Measurements from ENCODE around the gene PI4KB.

Gene PI4KB

GRCh38 chr1:151292207-151293030, 34.8 kb downstream of the PI4KB start:
- no peak overlapping the region for H3K27ac ChIP-seq
- TF ChIP-seq, protein P1, sequence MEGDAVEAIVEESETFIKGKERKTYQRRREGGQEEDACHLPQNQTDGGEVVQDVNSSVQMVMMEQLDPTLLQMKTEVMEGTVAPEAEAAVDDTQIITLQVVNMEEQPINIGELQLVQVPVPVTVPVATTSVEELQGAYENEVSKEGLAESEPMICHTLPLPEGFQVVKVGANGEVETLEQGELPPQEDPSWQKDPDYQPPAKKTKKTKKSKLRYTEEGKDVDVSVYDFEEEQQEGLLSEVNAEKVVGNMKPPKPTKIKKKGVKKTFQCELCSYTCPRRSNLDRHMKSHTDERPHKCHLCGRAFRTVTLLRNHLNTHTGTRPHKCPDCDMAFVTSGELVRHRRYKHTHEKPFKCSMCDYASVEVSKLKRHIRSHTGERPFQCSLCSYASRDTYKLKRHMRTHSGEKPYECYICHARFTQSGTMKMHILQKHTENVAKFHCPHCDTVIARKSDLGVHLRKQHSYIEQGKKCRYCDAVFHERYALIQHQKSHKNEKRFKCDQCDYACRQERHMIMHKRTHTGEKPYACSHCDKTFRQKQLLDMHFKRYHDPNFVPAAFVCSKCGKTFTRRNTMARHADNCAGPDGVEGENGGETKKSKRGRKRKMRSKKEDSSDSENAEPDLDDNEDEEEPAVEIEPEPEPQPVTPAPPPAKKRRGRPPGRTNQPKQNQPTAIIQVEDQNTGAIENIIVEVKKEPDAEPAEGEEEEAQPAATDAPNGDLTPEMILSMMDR (conservative IDR thresholded peaks at IDR 0.05): no peak

GRCh38 chr1:151290709-151291303, 36.4 kb downstream of the PI4KB start:
- no peak overlapping the region for H3K27ac ChIP-seq
- TF ChIP-seq, protein P1 (conservative IDR thresholded peaks at IDR 0.05): no peak

DNA sequence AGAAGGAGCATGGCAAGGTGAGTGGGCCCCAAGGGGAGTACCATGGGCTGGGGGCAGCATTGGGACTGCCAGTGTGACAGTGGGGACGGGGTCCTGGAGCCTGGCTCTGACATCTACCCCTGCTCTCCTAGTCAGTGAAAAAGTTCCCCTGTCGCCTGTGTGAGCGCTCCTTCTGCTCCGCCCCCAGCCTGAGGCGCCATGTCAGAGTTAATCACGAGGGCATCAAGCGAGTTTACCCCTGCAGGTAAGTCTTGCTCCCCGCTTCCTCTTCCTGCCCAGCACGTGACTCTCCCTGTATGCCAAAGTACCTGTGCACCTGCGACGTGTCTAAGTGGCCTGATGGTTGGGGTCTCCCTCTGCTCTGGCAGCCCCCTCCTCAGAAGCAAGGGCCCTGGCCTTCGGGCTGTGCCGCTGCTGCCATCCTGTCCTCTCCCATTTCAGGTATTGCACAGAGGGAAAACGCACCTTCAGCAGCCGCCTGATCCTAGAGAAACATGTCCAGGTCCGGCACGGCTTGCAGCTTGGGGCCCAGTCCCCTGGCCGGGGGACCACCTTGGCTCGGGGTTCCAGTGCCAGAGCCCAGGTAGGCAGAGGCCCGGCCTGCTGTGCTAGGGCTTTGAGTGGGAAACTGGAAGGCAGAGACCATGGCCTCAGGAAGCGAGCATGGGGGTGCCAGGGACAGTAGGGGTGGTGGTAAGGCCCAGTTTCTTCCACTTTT, 37.1 kb downstream of the PI4KB start:
- TF ChIP-seq, protein P1 (conservative IDR thresholded peaks at IDR 0.05): no peak
- H3K27ac ChIP-seq: no peak overlapping the region

GRCh38 chr1:151289080-151289935, 37.9 kb downstream of the PI4KB start:
- H3K27ac ChIP-seq: no peak overlapping the region
- TF ChIP-seq, protein P1 (conservative IDR thresholded peaks at IDR 0.05): no peak

- TF ChIP-seq, protein P1 (conservative IDR thresholded peaks at IDR 0.05): no peak
- no peak overlapping the region for H3K27ac ChIP-seq
These were observed 38.7 kb downstream of the PI4KB start for GRCh38 chr1:151288502-151288901.

DNA sequence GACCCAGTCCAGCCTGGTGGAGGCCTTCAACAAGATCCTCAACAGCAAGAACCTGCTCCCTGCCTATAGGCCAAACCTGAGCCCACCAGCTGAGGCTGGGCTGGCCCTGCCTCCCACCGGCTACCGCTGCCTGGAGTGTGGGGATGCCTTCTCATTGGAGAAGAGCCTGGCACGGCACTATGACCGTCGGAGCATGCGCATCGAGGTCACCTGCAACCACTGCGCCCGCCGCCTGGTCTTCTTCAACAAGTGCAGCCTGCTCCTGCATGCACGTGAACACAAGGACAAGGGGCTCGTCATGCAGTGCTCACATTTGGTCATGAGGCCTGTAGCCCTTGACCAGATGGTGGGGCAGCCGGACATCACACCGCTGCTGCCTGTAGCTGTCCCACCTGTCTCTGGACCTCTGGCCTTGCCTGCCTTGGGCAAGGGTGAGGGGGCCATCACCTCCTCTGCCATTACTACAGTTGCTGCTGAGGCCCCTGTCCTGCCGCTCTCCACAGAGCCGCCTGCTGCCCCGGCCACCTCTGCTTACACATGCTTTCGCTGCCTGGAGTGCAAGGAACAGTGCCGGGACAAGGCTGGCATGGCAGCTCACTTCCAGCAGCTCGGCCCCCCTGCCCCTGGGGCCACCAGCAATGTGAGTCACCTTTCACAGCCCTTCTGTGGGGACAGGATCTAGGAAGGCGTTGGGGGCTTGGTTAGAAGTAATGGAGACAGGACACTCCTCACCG, 39.3 kb downstream of the PI4KB start:
- TF ChIP-seq, protein P1 (conservative IDR thresholded peaks at IDR 0.05): no peak
- H3K27ac ChIP-seq: no peak overlapping the region
